Head of caudate nucleus (tissue), 42 donors: Measurements from ENCODE around the gene FAM76A.
"Not testable (repeated sequence)": the region's sequence is repeated elsewhere in the genome, so short reads cannot be mapped to it uniquely, and the experiment has no call there.

Experiments
- DNase-seq, 42 donors: peaks; one replicate each; pipeline versions ENCODE4 v3.0.0 to v3.0.0-alpha.2; 2020 to 2021; ENCODE audit warnings: mixed read lengths in 7 of 42
- intact Hi-C: fragments of 100-400 bp; cut with DNase I; formaldehyde crosslinking; loops from one replicate; pipeline ENCODE4 v1.15.0; 2022

FAM76A gene

GRCh38 chr1:27808131-27808530 is 82.4 kb downstream of the FAM76A start:
- intact Hi-C loops: not testable (repeated sequence)

GRCh38 chr1:27809883-27810282 is 84.1 kb downstream of the FAM76A start:
- DNase-seq: peak in 1 of 42 donors; percentile 17
- intact Hi-C loops: no loop called here

More at GRCh38 chr1:27808131-27808530, 82.4 kb downstream of the FAM76A start:
- DNase-seq: not testable (repeated sequence)

GRCh38 chr1:27811741-27812500 is 86.2 kb downstream of the FAM76A start:
- intact Hi-C loops: no loop called here
- DNase-seq: no peak
